Right cardiac atrium (tissue), 5 donors: Measurements from ENCODE around the gene SH3RF1. TPM values are rescaled to one million over a fixed set of nuclear protein-coding genes. Genes with fewer than 3 reads are reported as not detected.

ENCODE experiments used
- ATAC-seq, 2 donors: fragments of 200-7000 bp; cut with Tn5 transposase; one replicate each; pipeline versions ENCODE4 v1.8.0 to v1.9.1; 2020; ENCODE audit warnings: moderate library complexity in 2 of 2, mild to moderate bottlenecking in 1 of 2
- DNase-seq, 3 donors: peaks; one replicate each; pipeline ENCODE4 v3.0.0-alpha.2; 2020
- H3K27ac ChIP-seq: one replicate; pipeline ENCODE4 v1.5.1; 2013; ENCODE audit warnings: mild to moderate bottlenecking, low read length, control low read depth, moderate library complexity
- H3K27me3 ChIP-seq: one replicate; pipeline ENCODE4 v1.6.1; 2013; ENCODE audit not compliant: control insufficient read depth, insufficient read depth
- H3K4me1 ChIP-seq: one replicate; pipeline ENCODE4 v1.6.1; 2013; ENCODE audit warnings: low read length; ENCODE audit not compliant: control insufficient read depth, insufficient read depth
- H3K4me3 ChIP-seq: one replicate; pipeline ENCODE4 v1.5.1; 2013; ENCODE audit warnings: low read length, control low read depth
- H3K9me3 ChIP-seq: one replicate; pipeline ENCODE4 v1.6.1; 2013; ENCODE audit warnings: low read length; ENCODE audit not compliant: control insufficient read depth
- WGBS: extraction: QIAGEN DNeasy Blood & Tissue Kit; methylation state at CpG from one replicate; pipeline ENCODE4 v1.1.7; 2013; 5-methylcytosine and 5-hydroxymethylcytosine counted together
- intact Hi-C, 4 donors: fragments of 100-400 bp; cut with DNase I; formaldehyde crosslinking; loops; one replicate each; pipeline versions ENCODE4 v1.11.0 to v1.14.0; 2022 to 2023
- polyA plus RNA-seq: library from polyadenylated mRNA; stranded (reverse); fragments of 200-250 nt; gene quantifications from one replicate; pipeline ENCODE4 v1.2.3, GENCODE V29; 2013
- total RNA-seq, 4 donors: library from RNA; stranded (reverse); fragmentation: NEBNext Ultra II Directional; extraction: Animal tissue kit (Norgen Biotek cat#: 25700); gene quantifications; one replicate each; pipeline ENCODE4 v1.2.1, GENCODE V29; 2021
- donor health status: healthy with polysubstance abuse.
- donor health status: DM: no; HTN: yes; CAD: no.
- donor health status: DM: no; HTN: no; CAD: no.
- donor health status: DM: no; HTN: yes; CAD: no; lungs with severe emphysema.
- donor health status: DM: yes; HTN: yes; CAD: no.

The SH3RF1 gene
- total and polyA plus RNA-seq, 5 donors: 2.4 to 16.7 (median 7.9) TPM

DNA sequence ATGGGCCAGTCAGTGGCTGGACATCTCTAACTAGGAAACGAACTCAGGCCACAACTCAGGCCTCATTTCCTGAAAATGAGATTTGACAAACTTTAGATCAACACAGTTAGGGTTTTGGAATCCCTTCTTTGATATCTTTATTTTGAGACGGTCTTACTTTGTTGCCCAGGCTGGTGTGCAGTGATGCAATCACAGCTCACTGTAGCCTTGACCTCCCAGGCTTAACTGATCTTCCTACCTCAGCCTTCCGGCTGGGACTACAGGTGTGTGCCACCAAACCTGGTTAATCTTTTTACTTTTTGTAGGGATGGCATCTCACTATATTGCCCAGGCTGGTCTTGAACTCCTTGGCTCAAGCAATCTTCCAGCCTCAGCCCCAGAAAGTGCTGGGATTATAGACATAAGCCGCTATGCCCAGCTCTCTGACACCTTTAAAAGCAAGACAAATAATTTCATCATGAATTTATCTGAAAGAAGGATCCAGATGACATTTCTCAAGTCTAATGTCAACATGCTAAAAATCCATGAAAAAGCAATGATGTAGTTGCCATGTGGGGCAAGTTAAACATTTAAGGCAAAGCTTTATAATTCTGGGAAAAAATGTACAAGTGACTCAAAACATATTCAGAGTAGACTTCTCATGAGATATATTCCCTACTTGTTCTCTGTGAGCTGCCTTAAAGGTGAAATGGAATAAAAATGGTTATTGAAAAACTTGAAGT, 171.6 kb downstream of the SH3RF1 start:
- Histone ChIP-seq H3K4me3 (no peak overlapping the region), H3K27me3 (no peaks in the 10 kb centered on the region), H3K9me3 (no peaks in the 10 kb centered on the region), H3K27ac (peak overlapping the region; percentile 17), H3K4me1 (peaks cover 4% of the 10 kb centered on the region)
- ATAC-seq (no peak), DNase-seq (no peak)
- WGBS: 81% methylated on average over 4 of the region's 4 CpGs
- intact Hi-C loops: no loop called here

- DNase-seq: no peak
- intact Hi-C loops: no loop called here
- Histone ChIP-seq H3K9me3 (no peaks in the 10 kb centered on the region), H3K4me1 (peaks cover 1% of the 10 kb centered on the region), H3K27ac (no peak overlapping the region), H3K27me3 (no peaks in the 10 kb centered on the region), H3K4me3 (no peak overlapping the region)
- peak; percentile 12 to 47 for ATAC-seq
- WGBS: 86% methylated on average over 2 of the region's 2 CpGs
Measured at GRCh38 chr4:169098532-169098931, 172.2 kb downstream of the SH3RF1 start.

GRCh38 chr4:169098054-169098497, 172.7 kb downstream of the SH3RF1 start:
- Histone ChIP-seq H3K4me1 (peaks cover 1% of the 10 kb centered on the region), H3K4me3 (no peak overlapping the region), H3K9me3 (no peaks in the 10 kb centered on the region), H3K27me3 (no peaks in the 10 kb centered on the region), H3K27ac (no peak overlapping the region)
- 93% methylated on average over 2 of the region's 2 CpGs for whole genome bisulfite sequencing
- DNase-seq (no peak), ATAC-seq (no peak)
- intact Hi-C loops: no loop called here

DNA sequence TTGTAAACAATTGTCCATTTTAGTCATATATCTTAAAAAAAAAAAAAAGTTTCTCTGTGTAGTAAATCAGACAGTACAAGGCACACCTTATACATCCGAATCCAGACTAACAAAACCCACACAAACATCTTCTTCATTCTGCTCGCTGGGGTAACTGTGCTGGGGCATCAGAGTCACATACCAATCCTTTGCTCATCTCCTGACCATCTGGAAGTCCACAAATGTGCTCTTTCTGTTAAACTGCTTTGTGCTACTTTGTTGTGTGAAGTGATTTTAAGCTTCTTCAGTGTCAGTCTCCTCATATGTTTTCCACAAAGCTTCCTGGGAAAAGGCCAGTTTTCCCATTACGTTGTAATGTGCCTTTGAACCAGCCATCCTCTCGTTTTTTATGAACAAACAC, 174.5 kb downstream of the SH3RF1 start:
- H3K9me3 ChIP-seq: no peaks in the 10 kb centered on the region
- DNase-seq (no peak), ATAC-seq (no peak)
- no peak overlapping the region for H3K27ac ChIP-seq
- intact Hi-C loops: no loop called here
- H3K27me3 ChIP-seq: no peaks in the 10 kb centered on the region
- 90% methylated on average over 4 of the region's 4 CpGs for WGBS
- peaks cover 1% of the 10 kb centered on the region for H3K4me1 ChIP-seq
- H3K4me3 ChIP-seq: no peak overlapping the region

DNA sequence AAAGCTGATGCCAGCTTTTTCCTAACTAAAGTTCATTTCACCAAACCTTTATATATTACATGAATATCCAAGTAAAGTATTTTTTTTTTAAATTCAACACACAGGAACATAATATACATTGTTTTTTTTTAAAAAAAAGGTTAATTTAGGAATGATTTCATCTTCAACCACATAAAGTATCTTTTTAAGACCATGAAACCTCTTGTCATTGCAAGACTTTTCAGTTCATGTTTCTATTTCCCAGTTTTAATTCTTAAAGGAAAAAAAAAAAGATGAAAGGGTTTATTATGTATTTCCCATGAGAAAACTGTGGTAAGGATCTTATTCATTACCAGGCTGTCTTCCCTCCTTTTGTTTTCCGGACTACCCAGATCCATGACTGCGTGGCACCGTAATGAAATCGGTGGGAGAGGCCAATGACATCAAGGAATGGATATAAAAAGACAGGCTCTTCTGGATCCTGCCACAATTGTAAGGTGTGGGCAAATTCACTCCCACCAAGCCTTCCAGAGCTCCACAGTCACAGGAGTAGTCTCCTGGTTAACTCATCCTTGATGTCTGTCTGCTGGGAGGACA, 176.0 kb downstream of the SH3RF1 start:
- H3K9me3 ChIP-seq: no peaks in the 10 kb centered on the region
- no peak overlapping the region for H3K27ac ChIP-seq
- intact Hi-C loops: no loop called here
- WGBS: 92% methylated on average over 4 of the region's 4 CpGs
- DNase-seq (no peak), ATAC-seq (no peak)
- peaks cover 1% of the 10 kb centered on the region for H3K4me1 ChIP-seq
- no peaks in the 10 kb centered on the region for H3K27me3 ChIP-seq
- H3K4me3 ChIP-seq: no peak overlapping the region

DNA sequence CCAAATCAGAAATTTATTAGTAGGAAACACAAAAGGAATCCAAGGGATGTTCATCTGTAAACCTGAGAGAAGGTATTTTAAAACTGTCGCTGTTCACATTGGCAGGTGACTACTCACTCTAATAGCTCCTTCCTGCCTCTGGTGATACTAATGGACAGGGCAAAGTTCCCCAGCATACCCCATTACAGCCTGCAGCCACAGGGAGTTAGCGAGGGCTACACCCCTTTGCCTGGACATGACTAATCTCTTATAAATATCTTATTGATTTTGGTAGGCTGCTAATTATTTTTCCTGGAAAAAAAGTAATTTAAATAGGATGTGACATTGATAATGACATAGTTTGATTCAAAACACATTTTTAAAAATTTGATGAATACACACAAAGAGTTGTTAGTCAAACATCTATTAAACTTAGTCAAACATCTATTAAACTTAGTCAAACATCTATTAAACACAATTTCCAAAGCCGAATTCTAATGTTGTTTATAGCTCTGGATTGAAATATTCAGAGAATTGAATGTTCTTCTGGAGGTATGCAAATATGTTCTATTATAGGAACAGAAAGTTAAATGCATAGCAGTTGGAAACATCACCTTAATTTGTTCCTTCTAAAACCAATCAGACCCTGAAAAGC, 177.8 kb downstream of the SH3RF1 start:
- 97% methylated on average over 3 of the region's 3 CpGs for WGBS
- DNase-seq (no peak), ATAC-seq (no peak)
- H3K27me3 ChIP-seq: no peaks in the 10 kb centered on the region
- no peak overlapping the region for H3K4me3 ChIP-seq
- peaks cover 1% of the 10 kb centered on the region for H3K4me1 ChIP-seq
- no peaks in the 10 kb centered on the region for H3K9me3 ChIP-seq
- no peak overlapping the region for H3K27ac ChIP-seq
- intact Hi-C loops: no loop called here

DNA sequence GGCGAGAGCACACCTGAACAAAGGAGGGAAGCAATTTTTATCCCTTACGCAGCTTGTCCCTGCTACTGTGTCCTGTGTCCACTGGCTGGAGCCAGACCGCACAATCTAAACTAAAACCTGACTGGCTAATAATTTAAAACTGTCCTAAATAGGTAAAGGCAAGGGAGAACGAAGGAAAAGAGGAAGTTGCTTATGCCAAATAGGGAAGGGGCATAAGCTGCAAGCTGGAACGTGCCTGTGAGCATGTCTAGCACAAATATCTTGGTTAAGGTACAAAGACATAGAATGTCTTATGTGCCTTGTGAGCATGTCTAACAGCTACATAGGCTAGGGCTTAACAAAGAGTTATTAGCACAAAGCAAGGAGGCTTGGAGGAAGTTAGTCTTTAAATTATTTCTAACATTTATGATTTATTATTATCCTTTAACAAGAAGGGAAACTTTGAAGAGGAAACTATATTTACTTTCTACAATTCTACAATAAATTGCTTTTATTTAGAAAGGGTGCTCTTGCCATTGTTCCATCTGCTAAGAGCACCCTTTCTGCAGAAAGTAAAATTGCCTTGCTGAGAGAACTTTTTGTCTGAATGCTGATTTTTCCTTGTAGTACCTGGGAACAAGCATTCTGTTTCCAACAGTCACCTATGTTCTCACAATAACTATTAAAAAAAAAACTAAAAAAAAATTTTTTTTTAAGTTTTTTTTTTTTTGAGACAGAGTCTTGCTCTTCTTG, 180.1 kb downstream of the SH3RF1 start:
- Histone ChIP-seq H3K27ac (no peak overlapping the region), H3K27me3 (no peaks in the 10 kb centered on the region), H3K9me3 (no peaks in the 10 kb centered on the region), H3K4me1 (peaks cover 1% of the 10 kb centered on the region), H3K4me3 (no peak overlapping the region)
- 91% methylated on average over 5 of the region's 5 CpGs for WGBS
- ATAC-seq: no peak
- DNase-seq: no peak
- intact Hi-C loops: no loop called here

GRCh38 chr4:169089004-169089403, 181.8 kb downstream of the SH3RF1 start:
- Histone ChIP-seq H3K27ac (no peak overlapping the region), H3K4me3 (no peak overlapping the region), H3K4me1 (no peaks in the 10 kb centered on the region), H3K27me3 (no peaks in the 10 kb centered on the region), H3K9me3 (no peaks in the 10 kb centered on the region)
- 91% methylated on average over 5 of the region's 5 CpGs for WGBS
- intact Hi-C loops: no loop called here
- no peak for DNase-seq
- ATAC-seq: no peak

DNA sequence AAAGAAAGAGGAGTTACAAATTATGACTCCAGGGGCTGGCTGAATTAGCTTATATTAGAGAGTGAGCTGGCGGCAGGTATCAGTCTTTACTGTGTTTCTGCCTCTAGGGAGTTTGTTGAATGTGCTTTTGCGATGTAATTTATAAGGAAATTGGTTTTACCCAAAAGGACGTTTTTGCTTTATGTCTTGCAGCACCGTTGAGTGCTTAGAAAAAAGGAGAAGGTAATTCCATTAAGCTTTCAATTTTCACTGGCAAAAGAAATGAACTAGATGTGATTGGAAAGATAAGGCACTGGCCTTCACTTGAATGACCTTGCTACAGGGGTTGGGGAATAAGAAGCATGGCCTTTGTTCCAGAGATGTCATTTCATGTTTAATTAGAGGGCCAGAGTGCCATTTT, 185.8 kb downstream of the SH3RF1 start:
- Histone ChIP-seq H3K9me3 (no peaks in the 10 kb centered on the region), H3K4me1 (peaks cover 2% of the 10 kb centered on the region), H3K27me3 (no peaks in the 10 kb centered on the region), H3K27ac (no peak overlapping the region), H3K4me3 (no peak overlapping the region)
- intact Hi-C loops: no loop called here
- DNase-seq (no peak), ATAC-seq (no peak)
- 88% methylated on average over 4 of the region's 4 CpGs for WGBS

DNA sequence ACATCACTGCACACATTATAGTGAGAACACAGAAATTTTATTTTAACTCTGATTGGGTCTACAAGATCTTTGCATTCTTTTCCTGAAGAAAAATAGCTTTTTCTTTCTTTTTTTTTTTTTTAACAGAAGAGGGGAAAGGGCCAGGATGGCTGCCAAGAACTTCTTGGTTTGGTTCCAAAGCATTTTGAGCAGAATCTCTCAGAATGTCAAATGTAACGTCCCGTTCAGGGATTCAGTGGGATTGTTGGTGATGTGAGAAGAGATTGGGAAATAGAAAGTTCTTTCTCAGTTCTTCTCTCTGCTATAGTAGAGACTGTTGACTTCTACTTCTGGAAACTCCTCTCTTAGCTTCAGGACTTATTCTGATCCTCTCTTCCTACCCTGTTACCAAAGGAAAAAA, 189.8 kb downstream of the SH3RF1 start:
- peak; percentile 69 to 84 for ATAC-seq
- H3K9me3 ChIP-seq: no peaks in the 10 kb centered on the region
- no peaks in the 10 kb centered on the region for H3K27me3 ChIP-seq
- H3K27ac ChIP-seq: peak overlapping the region; percentile 59
- DNase-seq: no peak
- WGBS: 17% methylated on average over 2 of the region's 2 CpGs
- no peak overlapping the region for H3K4me3 ChIP-seq
- intact Hi-C loops: no loop called here
- peaks cover 2% of the 10 kb centered on the region for H3K4me1 ChIP-seq
